HEK293T (cell line): Measurements from ENCODE around the gene RGS16.

ENCODE experiments used
- CTCF ChIA-PET: fragments of 350-600 bp; formaldehyde crosslinking; extraction: SDS; loops from one replicate; lab custom pipeline; 2021; ENCODE audit warnings: antibody characterized with exemption, inconsistent platforms; lab: Yijun Ruan, JAX
- POLR2A ChIA-PET: fragments of 350-600 bp; formaldehyde crosslinking; extraction: SDS; loops from one replicate; lab custom pipeline; 2020; ENCODE audit warnings: antibody characterized with exemption, inconsistent platforms; lab: Yijun Ruan, JAX
- DNase-seq: peaks from one replicate; pipeline ENCODE4 v3.0.0; 2012; ENCODE audit warnings: mixed read lengths; ENCODE audit errors: extremely low spot score
- ARNT ChIP-seq: fragments of 450-650 bp; IDR thresholded peaks from 2 replicates; pipeline ENCODE4 v1.6.1; 2017; ENCODE audit warnings: mild to moderate bottlenecking
- BHLHE40 ChIP-seq: fragments of 450-650 bp; IDR thresholded peaks from 2 replicates; pipeline ENCODE4 v1.6.1; 2016; ENCODE audit warnings: mild to moderate bottlenecking, moderate library complexity, borderline replicate concordance
- CTBP1 ChIP-seq: fragments of 450-650 bp; IDR thresholded peaks from 2 replicates; pipeline ENCODE4 v1.6.1; 2016; ENCODE audit warnings: borderline replicate concordance
- ELF4 ChIP-seq: fragments of 450-650 bp; IDR thresholded peaks from 2 replicates; pipeline ENCODE4 v1.6.1; 2017; ENCODE audit warnings: antibody characterized with exemption
- FOXA1 ChIP-seq: fragments of 450-650 bp; IDR thresholded peaks from 2 replicates; pipeline ENCODE4 v1.6.1; 2016; ENCODE audit warnings: mild to moderate bottlenecking
- FOXK2 ChIP-seq: fragments of 450-650 bp; IDR thresholded peaks from 2 replicates; pipeline ENCODE4 v1.6.1; 2016; ENCODE audit warnings: mild to moderate bottlenecking
- FOXM1 ChIP-seq: fragments of 450-650 bp; IDR thresholded peaks from 2 replicates; pipeline ENCODE4 v1.6.1; 2017; ENCODE audit warnings: mild to moderate bottlenecking, borderline replicate concordance
- HDGF ChIP-seq: fragments of 450-650 bp; IDR thresholded peaks from 2 replicates; pipeline ENCODE4 v1.6.1; 2017; ENCODE audit warnings: antibody characterized with exemption, borderline replicate concordance
- L3MBTL2 ChIP-seq: fragments of 450-650 bp; conservative IDR thresholded peaks from 2 replicates; pipeline ENCODE4 v1.6.1; 2016; ENCODE audit warnings: mild to moderate bottlenecking
- LEF1 ChIP-seq: fragments of 450-650 bp; IDR thresholded peaks from 2 replicates; pipeline ENCODE4 v1.6.1; 2017; ENCODE audit warnings: mild to moderate bottlenecking, borderline replicate concordance
- NFRKB ChIP-seq: fragments of 450-650 bp; IDR thresholded peaks from 2 replicates; pipeline ENCODE4 v1.6.1; 2016; ENCODE audit warnings: mild to moderate bottlenecking, moderate library complexity
- SP1 ChIP-seq: fragments of 450-650 bp; IDR thresholded peaks from 2 replicates; pipeline ENCODE4 v1.6.1; 2017
- SUZ12 ChIP-seq: fragments of 450-650 bp; IDR thresholded peaks from 2 replicates; pipeline ENCODE4 v1.6.1; 2016; ENCODE audit warnings: mild to moderate bottlenecking
- TARDBP ChIP-seq: fragments of 450-650 bp; IDR thresholded peaks from 2 replicates; pipeline ENCODE4 v1.6.1; 2016
- ZNF384 ChIP-seq: fragments of 450-650 bp; IDR thresholded peaks from 2 replicates; pipeline ENCODE4 v1.6.1; 2016
- TF ChIP-seq, protein P1 (sequence below): fragments of 450-650 bp; IDR thresholded peaks from 2 replicates; pipeline ENCODE4 v1.6.1; 2016

RGS16 gene

DNA sequence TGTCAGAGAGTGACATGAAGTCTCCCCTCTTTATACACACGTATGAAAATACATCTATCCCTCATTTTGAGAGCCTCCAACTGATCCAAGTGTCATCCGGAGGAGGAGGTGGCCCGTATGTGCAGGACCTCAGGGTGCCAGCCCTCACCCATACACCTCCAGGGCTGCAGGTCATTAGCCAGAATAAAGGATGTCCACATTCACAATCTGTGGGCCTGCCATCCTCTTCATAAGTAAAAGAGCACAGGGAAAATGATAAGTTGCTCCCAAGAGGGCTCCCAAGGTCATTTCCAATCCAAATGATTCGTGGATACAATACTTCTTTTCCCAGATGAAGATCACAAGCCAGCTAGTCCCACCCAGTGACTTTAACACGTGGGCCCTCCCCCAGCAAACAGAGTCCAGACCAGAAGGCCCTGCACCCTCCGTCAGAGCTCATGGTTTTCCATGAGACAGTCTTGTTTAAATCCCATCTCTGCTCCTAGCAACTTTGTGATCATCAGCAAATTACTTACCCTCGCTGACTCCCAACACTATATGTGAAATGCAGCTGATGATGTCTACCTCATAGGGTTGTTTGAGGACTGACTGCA lies 43.7 kb downstream of the RGS16 start:
- CTCF ChIA-PET = no interaction called here
- TF ChIP-seq LEF1 = no peak
- TF ChIP-seq ZNF384 = no peak
- TF ChIP-seq FOXA1 = no peak
- no peak for TF ChIP-seq SP1
- TF ChIP-seq ARNT = no peak
- TF ChIP-seq, protein P1, sequence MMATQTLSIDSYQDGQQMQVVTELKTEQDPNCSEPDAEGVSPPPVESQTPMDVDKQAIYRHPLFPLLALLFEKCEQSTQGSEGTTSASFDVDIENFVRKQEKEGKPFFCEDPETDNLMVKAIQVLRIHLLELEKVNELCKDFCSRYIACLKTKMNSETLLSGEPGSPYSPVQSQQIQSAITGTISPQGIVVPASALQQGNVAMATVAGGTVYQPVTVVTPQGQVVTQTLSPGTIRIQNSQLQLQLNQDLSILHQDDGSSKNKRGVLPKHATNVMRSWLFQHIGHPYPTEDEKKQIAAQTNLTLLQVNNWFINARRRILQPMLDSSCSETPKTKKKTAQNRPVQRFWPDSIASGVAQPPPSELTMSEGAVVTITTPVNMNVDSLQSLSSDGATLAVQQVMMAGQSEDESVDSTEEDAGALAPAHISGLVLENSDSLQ = no peak
- TF ChIP-seq TARDBP = no peak
- no peak for TF ChIP-seq FOXM1
- no peak for TF ChIP-seq NFRKB
- TF ChIP-seq ELF4 = no peak
- no peak for TF ChIP-seq FOXK2
- TF ChIP-seq SUZ12 = no peak
- no peak for TF ChIP-seq L3MBTL2
- TF ChIP-seq BHLHE40 = no peak
- no peak for TF ChIP-seq HDGF
- no peak for TF ChIP-seq CTBP1
- POLR2A ChIA-PET = no interaction called here
- DNase-seq = no peak

- ChIA-PET POLR2A (no interaction called here), CTCF (no interaction called here)
These were observed 47.9 kb downstream of the RGS16 start for GRCh38 chr1:182556279-182556678.

GRCh38 chr1:182555493-182555892 lies 48.7 kb downstream of the RGS16 start:
- no peak for DNase-seq
- ChIA-PET POLR2A (no interaction called here), CTCF (no interaction called here)
- no peak for TF ChIP-seq SP1

More at GRCh38 chr1:182556279-182556678, 47.9 kb downstream of the RGS16 start:
- TF ChIP-seq FOXK2 (no peak), SP1 (no peak), NFRKB (no peak), CTBP1 (no peak), L3MBTL2 (no peak), ZNF384 (no peak), HDGF (no peak), ARNT (no peak), SUZ12 (no peak), ELF4 (no peak), LEF1 (no peak), FOXA1 (no peak), BHLHE40 (no peak), FOXM1 (no peak), TARDBP (no peak)
- TF ChIP-seq, protein P1 = no peak
- DNase-seq = no peak

- ChIA-PET CTCF (no interaction called here), POLR2A (no interaction called here)
- TF ChIP-seq, protein P1 = no peak
- TF ChIP-seq TARDBP (no peak), FOXK2 (no peak), ZNF384 (no peak), ELF4 (no peak), CTBP1 (no peak), ARNT (no peak), NFRKB (no peak), LEF1 (no peak), SP1 (no peak), L3MBTL2 (no peak), FOXA1 (no peak), HDGF (no peak), FOXM1 (no peak), BHLHE40 (no peak), SUZ12 (no peak)
- no peak for DNase-seq
These were observed 51.7 kb downstream of the RGS16 start for GRCh38 chr1:182552527-182552926.

DNA sequence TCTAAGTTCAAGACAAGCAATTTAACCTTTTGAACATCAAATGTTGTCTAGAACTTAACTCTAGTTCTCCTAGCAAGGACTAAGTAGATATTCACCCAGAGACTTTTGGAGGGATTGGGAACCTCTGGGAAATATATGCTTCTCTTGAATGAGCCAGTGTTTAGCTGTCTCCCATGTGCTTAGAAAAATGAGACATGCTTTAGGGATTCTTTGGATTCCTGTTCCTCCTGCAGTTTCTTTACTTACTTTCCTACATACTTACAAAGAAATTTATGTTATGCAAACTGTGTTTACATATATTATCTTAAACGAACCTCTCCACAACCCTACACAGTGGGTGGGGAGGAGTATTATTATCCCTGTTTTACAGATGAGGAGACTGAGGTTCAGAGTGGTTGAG lies 54.4 kb downstream of the RGS16 start:
- no peak for TF ChIP-seq SP1
- no peak for TF ChIP-seq NFRKB
- TF ChIP-seq L3MBTL2 = no peak
- TF ChIP-seq TARDBP = no peak
- no peak for TF ChIP-seq ARNT
- no peak for TF ChIP-seq ELF4
- no peak for TF ChIP-seq BHLHE40
- TF ChIP-seq FOXA1 = no peak
- no peak for TF ChIP-seq HDGF
- no peak for TF ChIP-seq FOXM1
- no peak for DNase-seq
- ChIA-PET CTCF (interaction anchor here (0.6 kb wide), 1 partner anchor 21 kb away, joined by 3 read pairs; no protein-coding TSS in a partner anchor), POLR2A (no interaction called here)

DNA sequence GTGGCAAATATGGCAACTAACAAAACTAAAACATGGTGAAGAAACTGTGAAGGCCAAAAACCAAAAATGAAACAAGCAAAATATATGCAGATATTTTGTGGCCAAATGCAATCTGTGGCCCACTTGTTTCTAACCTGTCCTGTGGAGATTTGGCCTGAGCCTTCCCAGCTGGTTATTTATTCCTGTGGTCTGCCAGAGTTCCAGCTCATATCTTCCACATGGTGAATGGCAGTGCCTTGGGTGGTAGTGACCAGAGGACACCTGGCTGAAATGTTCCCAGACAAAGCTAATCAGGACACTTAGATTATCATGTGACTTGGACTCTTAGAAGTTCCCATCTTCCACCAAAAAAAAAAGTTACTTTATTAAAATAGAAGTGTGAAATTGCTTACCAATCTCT lies 54.8 kb downstream of the RGS16 start:
- POLR2A ChIA-PET = no interaction called here
- no peak for TF ChIP-seq ZNF384
- TF ChIP-seq, protein P1 = no peak
- TF ChIP-seq ELF4 = no peak
- no peak for TF ChIP-seq HDGF
- no peak for TF ChIP-seq SP1
- TF ChIP-seq NFRKB = no peak
- no peak for DNase-seq
- CTCF ChIA-PET = interaction anchor here (0.6 kb wide), 1 partner anchor 20 kb away, joined by 3 read pairs; no protein-coding TSS in a partner anchor
